ENCODE data around the gene MAP3K9. TPM values are rescaled to one million over a fixed set of nuclear protein-coding genes. Genes with fewer than 3 reads are reported as not detected.

MAP3K9 gene
- total and polyA plus RNA-seq, 9 of the 15 experiments (the other 6 are each of a cell fraction or from before 2014, with no cell fraction given) = 0.03 to 0.60 (median 0.36) TPM

- in situ Hi-C loops (cut with MboI) (loop anchor here (10.0 kb wide), 1 partner anchor 160 kb away; no protein-coding TSS in a partner anchor), intact Hi-C loops (cut with micrococcal nuclease) (no loop called here)
- no peak for ATAC-seq
- Histone ChIP-seq H3K9ac (ENCODE audit: insufficient read depth in 1 of 2, low read depth in 2 of 2, low read length in 2 of 2) (no peak overlapping the region), H3K9me1 (ENCODE audit: control insufficient read depth, insufficient read depth, low read length) (no peaks in the 10 kb centered on the region), H2AFZ (ENCODE audit: low read depth, low read length) (no peak overlapping the region), H3K27ac (ENCODE audit: extremely low read depth, low read depth, low read length) (no peak overlapping the region), H3K79me2 (ENCODE audit: control insufficient read depth, insufficient read depth, low read length) (no peaks in the 10 kb centered on the region), H4K20me1 (replicated peaks; ENCODE audit: control insufficient read depth, insufficient read depth, low read length) (no peaks in the 10 kb centered on the region), H3K4me2 (ENCODE audit: insufficient read depth, low read length) (no peak overlapping the region), H3K4me1 (replicated peaks in 1 of 2; ENCODE audit: control insufficient read depth in 2 of 2, insufficient read depth in 2 of 2, low read length in 2 of 2) (peaks cover 0 to 2% of the 10 kb centered on the region in 2 experiments; a peak in 2 of 5 replicates), H3K4me3 (no peak overlapping the region), H3K36me3 (ENCODE audit: control insufficient read depth, insufficient read depth, low read length) (no peaks in the 10 kb centered on the region), H3K27me3 (ENCODE audit: control insufficient read depth in 2 of 2, insufficient read depth in 2 of 2, low read length in 2 of 2) (no peaks in the 10 kb centered on the region), H3K9me3 (replicated peaks; ENCODE audit: control insufficient read depth, insufficient read depth, low read depth, low read length) (no peaks in the 10 kb centered on the region)
- DNase-seq (ENCODE audit: extremely low read depth in 1 of 4, low spot score in 3 of 4) = no peak
- no CpG with 5 or more reads among the region's 1 CpG for WGBS (ENCODE audit: insufficient coverage, low coverage, missing lambda C conversion rate)
- ChIA-PET CTCF (ENCODE audit: low intra/inter-chr PET ratio) (no interaction called here), POLR2A (no interaction called here)
- FAIRE-seq = no peak
- BruUV-seq (replicated peaks) = no TSS peak
- no peak for TF ChIP-seq ZNF75A (CRISPR knock-in tag; IDR thresholded peaks at IDR 0.05)
- no peak for TF ChIP-seq NKRF (IDR thresholded peaks at IDR 0.05; ENCODE audit: borderline replicate concordance)
- TF ChIP-seq HDAC8 (tag; IDR thresholded peaks at IDR 0.05) = no peak
- no peak for TF ChIP-seq PCBP1 (IDR thresholded peaks at IDR 0.05; ENCODE audit: low read depth, low read length, poor library complexity, severe bottlenecking)
- TF ChIP-seq BDP1 (IDR thresholded peaks at IDR 0.05; ENCODE audit: insufficient read depth, insufficient read length) = no peak
- TF ChIP-seq POLR3G (IDR thresholded peaks at IDR 0.05; ENCODE audit: extremely low read depth, insufficient read length, insufficient replicate concordance) = no peak
- TF ChIP-seq NFIC (IDR thresholded peaks at IDR 0.05) = no peak
- TF ChIP-seq HEY1 (CRISPR knock-in tag; IDR thresholded peaks at IDR 0.05; ENCODE audit: borderline replicate concordance) = no peak
- TF ChIP-seq ZNF436 (CRISPR knock-in tag; IDR thresholded peaks at IDR 0.05) = no peak
- TF ChIP-seq TCF15 (CRISPR knock-in tag; IDR thresholded peaks at IDR 0.05) = no peak
- TF ChIP-seq ZNF311 (CRISPR knock-in tag; IDR thresholded peaks at IDR 0.05) = no peak
- TF ChIP-seq FOXP1 (CRISPR knock-in tag; IDR thresholded peaks at IDR 0.05) = no peak
- TF ChIP-seq GTF2F1 (IDR thresholded peaks at IDR 0.05; ENCODE audit: low read depth, low read length) = no peak
- no peak for TF ChIP-seq NBN (IDR thresholded peaks at IDR 0.05; ENCODE audit: low read depth)
- no peak for TF ChIP-seq RNF2 (IDR thresholded peaks at IDR 0.05)
- TF ChIP-seq GABPA (tag; conservative IDR thresholded peaks at IDR 0.05; ENCODE audit: low read depth) = no peak
- TF ChIP-seq TCF3 (CRISPR knock-in tag; IDR thresholded peaks at IDR 0.05) = no peak
- no peak for TF ChIP-seq SREBF2 (CRISPR knock-in tag; IDR thresholded peaks at IDR 0.05)
- TF ChIP-seq RBM17 (IDR thresholded peaks at IDR 0.05; ENCODE audit: borderline replicate concordance, low read depth, low read length) = no peak
- TF ChIP-seq ZBTB34 (CRISPR knock-in tag; IDR thresholded peaks at IDR 0.05) = no peak
These were observed 5.2 kb upstream of the MAP3K9 start for GRCh38 chr14:70814466-70814865.
